ENCODE results near the gene MBD5. TPM values are rescaled to one million over a fixed set of nuclear protein-coding genes. Genes with fewer than 3 reads are reported as not detected.

The MBD5 gene
- total RNA-seq, 2 donors from 2014 or later: 38.2 to 44.7 TPM

- WGBS: 32% methylated on average over 1 of the region's 1 CpG
- no peaks in the 10 kb centered on the region for H3K9me3 ChIP-seq
- no peaks in the 10 kb centered on the region for H3K27me3 ChIP-seq (replicated peaks; ENCODE audit: insufficient read depth)
- TF ChIP-seq, protein P1, sequence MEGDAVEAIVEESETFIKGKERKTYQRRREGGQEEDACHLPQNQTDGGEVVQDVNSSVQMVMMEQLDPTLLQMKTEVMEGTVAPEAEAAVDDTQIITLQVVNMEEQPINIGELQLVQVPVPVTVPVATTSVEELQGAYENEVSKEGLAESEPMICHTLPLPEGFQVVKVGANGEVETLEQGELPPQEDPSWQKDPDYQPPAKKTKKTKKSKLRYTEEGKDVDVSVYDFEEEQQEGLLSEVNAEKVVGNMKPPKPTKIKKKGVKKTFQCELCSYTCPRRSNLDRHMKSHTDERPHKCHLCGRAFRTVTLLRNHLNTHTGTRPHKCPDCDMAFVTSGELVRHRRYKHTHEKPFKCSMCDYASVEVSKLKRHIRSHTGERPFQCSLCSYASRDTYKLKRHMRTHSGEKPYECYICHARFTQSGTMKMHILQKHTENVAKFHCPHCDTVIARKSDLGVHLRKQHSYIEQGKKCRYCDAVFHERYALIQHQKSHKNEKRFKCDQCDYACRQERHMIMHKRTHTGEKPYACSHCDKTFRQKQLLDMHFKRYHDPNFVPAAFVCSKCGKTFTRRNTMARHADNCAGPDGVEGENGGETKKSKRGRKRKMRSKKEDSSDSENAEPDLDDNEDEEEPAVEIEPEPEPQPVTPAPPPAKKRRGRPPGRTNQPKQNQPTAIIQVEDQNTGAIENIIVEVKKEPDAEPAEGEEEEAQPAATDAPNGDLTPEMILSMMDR (IDR thresholded peaks at IDR 0.05): no peak
- TF ChIP-seq POLR2A (IDR thresholded peaks at IDR 0.05): no peak
- TF ChIP-seq POLR2AphosphoS5 (IDR thresholded peaks at IDR 0.05): no peak
- no peak overlapping the region for H3K27ac ChIP-seq
- no peaks in the 10 kb centered on the region for H3K36me3 ChIP-seq
- intact Hi-C loops (cut with DNase I): loop anchor here (10.0 kb wide), 1 partner anchor 622 kb away; the partner anchor contains the start of gene EPC2
- no peak for DNase-seq (ENCODE audit: low spot score)
- peaks cover 4% of the 10 kb centered on the region for H3K4me1 ChIP-seq (replicated peaks)
- H3K4me3 ChIP-seq: peak overlapping the region in 1 of 2 donors; percentile 79
Observed at GRCh38 chr2:148022351-148022750, 1.5 kb downstream of the MBD5 start.

DNA sequence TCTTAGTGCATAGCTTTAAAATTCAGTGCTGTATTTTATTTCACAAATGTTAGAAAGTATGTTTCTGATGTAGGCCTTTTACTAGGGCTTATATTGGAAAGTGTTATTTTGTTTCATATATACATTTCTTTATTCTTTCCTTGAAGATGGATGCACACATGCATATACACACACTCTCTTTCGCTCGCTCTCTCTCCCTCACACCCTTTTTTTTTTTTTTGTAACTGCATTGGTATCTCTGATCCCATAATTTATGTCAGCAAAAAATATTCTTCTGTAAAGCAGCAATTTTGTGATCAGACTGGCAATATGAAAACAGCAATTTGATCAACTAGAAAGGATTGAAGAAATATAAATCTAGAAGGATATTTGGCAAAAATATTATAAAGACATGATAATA is 2.0 kb downstream of the MBD5 start:
- H3K36me3 ChIP-seq: no peaks in the 10 kb centered on the region
- H3K27me3 ChIP-seq (replicated peaks; ENCODE audit: insufficient read depth): no peaks in the 10 kb centered on the region
- WGBS: 85% methylated on average over 2 of the region's 2 CpGs
- TF ChIP-seq POLR2A (IDR thresholded peaks at IDR 0.05): no peak
- H3K4me1 ChIP-seq (replicated peaks): peaks cover 4% of the 10 kb centered on the region
- DNase-seq (ENCODE audit: low spot score): no peak
- H3K9me3 ChIP-seq: no peaks in the 10 kb centered on the region
- H3K27ac ChIP-seq: no peak overlapping the region
- H3K4me3 ChIP-seq: no peak overlapping the region
- intact Hi-C loops (cut with DNase I): loop anchor here (10.0 kb wide), 1 partner anchor 622 kb away; the partner anchor contains the start of gene EPC2

DNA sequence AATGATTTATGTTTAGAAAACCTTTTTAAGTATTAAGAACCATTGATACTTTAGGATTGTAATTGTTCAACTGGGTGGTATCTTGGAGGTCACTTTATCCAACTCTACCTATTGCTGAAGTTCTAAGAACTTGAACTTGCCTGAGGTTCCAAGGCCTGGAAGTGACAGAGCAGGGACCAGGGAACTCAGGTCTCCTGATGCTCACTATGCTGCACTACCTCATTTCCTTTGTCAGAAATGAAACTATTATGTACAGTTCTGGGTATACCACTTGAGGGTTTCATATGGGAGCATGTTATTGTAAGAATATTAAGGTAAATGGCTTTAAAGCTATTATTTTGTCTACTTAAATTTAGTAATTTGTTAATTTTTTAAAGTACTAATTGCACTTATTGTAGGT is 3.0 kb downstream of the MBD5 start:
- peaks cover 4% of the 10 kb centered on the region for H3K4me1 ChIP-seq (replicated peaks)
- H3K27me3 ChIP-seq (replicated peaks; ENCODE audit: insufficient read depth): no peaks in the 10 kb centered on the region
- TF ChIP-seq POLR2AphosphoS5 (IDR thresholded peaks at IDR 0.05) (no peak), POLR2A (IDR thresholded peaks at IDR 0.05) (no peak)
- TF ChIP-seq, protein P1 (IDR thresholded peaks at IDR 0.05): no peak
- H3K27ac ChIP-seq: no peak overlapping the region
- no peaks in the 10 kb centered on the region for H3K36me3 ChIP-seq
- DNase-seq (ENCODE audit: low spot score): no peak
- intact Hi-C loops (cut with DNase I): loop anchor here (10.0 kb wide), 1 partner anchor 621 kb away; the partner anchor contains the start of gene EPC2
- no peaks in the 10 kb centered on the region for H3K9me3 ChIP-seq
- H3K4me3 ChIP-seq: no peak overlapping the region

GRCh38 chr2:148026573-148026972 is 5.7 kb downstream of the MBD5 start:
- no peak overlapping the region for H3K27ac ChIP-seq
- WGBS: 92% methylated on average over 2 of the region's 2 CpGs
- H3K9me3 ChIP-seq: no peaks in the 10 kb centered on the region
- no peaks in the 10 kb centered on the region for H3K36me3 ChIP-seq
- H3K27me3 ChIP-seq (replicated peaks; ENCODE audit: insufficient read depth): no peaks in the 10 kb centered on the region
- DNase-seq (ENCODE audit: low spot score): no peak
- intact Hi-C loops (cut with DNase I): loop anchor here (10.0 kb wide), 1 partner anchor 618 kb away; the partner anchor contains the start of gene EPC2
- TF ChIP-seq POLR2A (IDR thresholded peaks at IDR 0.05): no peak
- TF ChIP-seq, protein P1 (IDR thresholded peaks at IDR 0.05): no peak
- no peak for TF ChIP-seq POLR2AphosphoS5 (IDR thresholded peaks at IDR 0.05)
- no peak overlapping the region for H3K4me3 ChIP-seq
- H3K4me1 ChIP-seq (replicated peaks): peaks cover 4% of the 10 kb centered on the region

DNA sequence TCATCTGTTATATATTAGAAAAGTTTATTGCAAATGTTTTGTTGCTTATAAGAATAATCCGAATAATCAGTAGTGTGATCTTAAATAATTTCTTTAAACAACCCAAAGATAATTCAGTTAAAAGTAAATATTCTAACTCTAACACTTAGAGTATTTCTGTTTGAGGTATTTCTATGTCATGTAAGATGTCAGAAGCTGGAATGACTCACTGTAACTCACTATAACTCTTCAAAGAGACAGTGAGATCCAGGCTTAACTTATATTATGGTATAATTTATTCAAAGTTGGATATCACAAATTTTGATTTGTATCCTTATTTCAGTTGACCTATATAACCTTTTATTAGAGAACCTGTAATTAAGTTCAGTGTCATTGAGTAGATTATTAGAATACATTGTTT is 6.9 kb downstream of the MBD5 start:
- TF ChIP-seq POLR2A (IDR thresholded peaks at IDR 0.05) (no peak), POLR2AphosphoS5 (IDR thresholded peaks at IDR 0.05) (no peak)
- TF ChIP-seq, protein P1 (IDR thresholded peaks at IDR 0.05): no peak
- WGBS: 80% methylated on average over 1 of the region's 1 CpG
- H3K9me3 ChIP-seq: no peaks in the 10 kb centered on the region
- no peaks in the 10 kb centered on the region for H3K27me3 ChIP-seq (replicated peaks; ENCODE audit: insufficient read depth)
- H3K27ac ChIP-seq: no peak overlapping the region
- peaks cover 4% of the 10 kb centered on the region for H3K4me1 ChIP-seq (replicated peaks)
- DNase-seq (ENCODE audit: low spot score): no peak
- no peak overlapping the region for H3K4me3 ChIP-seq
- H3K36me3 ChIP-seq: no peaks in the 10 kb centered on the region
- intact Hi-C loops (cut with DNase I): loop anchor here (10.0 kb wide), 1 partner anchor 617 kb away; the partner anchor contains the start of gene EPC2

All from prostate gland (tissue), 2 donors.